Mesenchymal stem cell (in vitro differentiated cells and primary cell): ENCODE data around the gene PRSS27.
"Not testable (repeated sequence)": the region's sequence is repeated elsewhere in the genome, so short reads cannot be mapped to it uniquely, and the experiment has no call there.

Experiments used
- DNase-seq: peaks from one replicate; pipeline ENCODE4 v3.0.0-alpha.2; 2013
- H2AFZ ChIP-seq: one replicate; pipeline ENCODE4 v1.6.1; 2013; ENCODE audit warnings: low read depth, mild to moderate bottlenecking, control low read depth, inconsistent platforms, low read length, moderate library complexity
- H2AK5ac ChIP-seq: 2 replicates; pipeline ENCODE4 v1.6.1; 2013; ENCODE audit warnings: low read length, moderate library complexity, mild to moderate bottlenecking, inconsistent platforms; ENCODE audit not compliant: severe bottlenecking
- H2BK120ac ChIP-seq: one replicate; pipeline ENCODE4 v1.6.1; 2013; ENCODE audit warnings: low read depth, mild to moderate bottlenecking, inconsistent platforms, low read length, moderate library complexity
- H2BK12ac ChIP-seq, 2 experiments: one replicate each; pipeline ENCODE4 v1.6.1; 2013; ENCODE audit warnings: inconsistent platforms in 2 of 2, low read length in 2 of 2, mild to moderate bottlenecking in 2 of 2, moderate library complexity in 2 of 2, control low read depth in 1 of 2
- H2BK15ac ChIP-seq: one replicate; pipeline ENCODE4 v1.6.1; 2013; ENCODE audit warnings: mild to moderate bottlenecking, low read depth, inconsistent platforms; ENCODE audit not compliant: poor library complexity, severe bottlenecking
- H2BK5ac ChIP-seq: 2 replicates; pipeline ENCODE4 v1.6.1; 2013; ENCODE audit warnings: low read depth, mild to moderate bottlenecking, low read length, control low read depth, inconsistent platforms; ENCODE audit not compliant: poor library complexity, severe bottlenecking
- H3K14ac ChIP-seq, 2 experiments: one replicate each; pipeline ENCODE4 v1.6.1; 2013; ENCODE audit warnings: inconsistent platforms in 2 of 2, low read length in 2 of 2, control low read depth in 1 of 2, mild to moderate bottlenecking in 1 of 2, moderate library complexity in 1 of 2
- H3K18ac ChIP-seq, 2 experiments: one replicate each; pipeline ENCODE4 v1.6.1; 2013; ENCODE audit warnings: inconsistent platforms in 2 of 2, low read length in 2 of 2, control low read depth in 1 of 2, low read depth in 1 of 2, mild to moderate bottlenecking in 1 of 2
- H3K23ac ChIP-seq, 2 experiments: one replicate each; pipeline ENCODE4 v1.6.1; 2013; ENCODE audit warnings: inconsistent platforms in 2 of 2, low read length in 2 of 2, mild to moderate bottlenecking in 2 of 2, moderate library complexity in 2 of 2, control low read depth in 1 of 2
- H3K27ac ChIP-seq: 2 replicates; pipeline ENCODE4 v1.5.1; 2013; ENCODE audit warnings: mild to moderate bottlenecking, moderate library complexity, low read length, control low read depth, inconsistent platforms; ENCODE audit not compliant: poor library complexity, severe bottlenecking
- H3K27me3 ChIP-seq, 2 experiments: 2 replicates each; pipeline versions ENCODE4 v1.6.1 to v1.7.0; 2013; ENCODE audit warnings: low read length in 2 of 2, mild to moderate bottlenecking in 2 of 2, moderate library complexity in 2 of 2, control low read depth in 1 of 2, inconsistent platforms in 1 of 2; ENCODE audit not compliant: control insufficient read depth in 1 of 2, insufficient read depth in 1 of 2
- H3K36me3 ChIP-seq, 2 experiments: 2 replicates each; pipeline versions ENCODE4 v1.6.1 to v1.7.0; 2013; ENCODE audit warnings: low read length in 2 of 2, control low read depth in 1 of 2, inconsistent platforms in 1 of 2, low read depth in 1 of 2, mild to moderate bottlenecking in 1 of 2; ENCODE audit not compliant: insufficient read depth in 2 of 2, control insufficient read depth in 1 of 2
- H3K4ac ChIP-seq, 2 experiments: one replicate each; pipeline ENCODE4 v1.6.1; 2013; ENCODE audit warnings: inconsistent platforms in 2 of 2, low read length in 2 of 2, mild to moderate bottlenecking in 2 of 2, moderate library complexity in 2 of 2, control low read depth in 1 of 2, low read depth in 1 of 2
- H3K4me1 ChIP-seq: 2 replicates; pipeline ENCODE4 v1.6.1; 2013; ENCODE audit warnings: low read depth, low read length, control low read depth; ENCODE audit not compliant: control insufficient read depth, insufficient read depth
- H3K4me2 ChIP-seq: 2 replicates; pipeline ENCODE4 v1.6.1; 2013; ENCODE audit warnings: low read length, mild to moderate bottlenecking, inconsistent platforms; ENCODE audit not compliant: poor library complexity, severe bottlenecking
- H3K4me3 ChIP-seq, 2 experiments: 2 replicates each; pipeline versions ENCODE4 v1.5.1 to v1.7.0; 2013; ENCODE audit warnings: low read length in 2 of 2, mild to moderate bottlenecking in 2 of 2, control low read depth in 1 of 2, low read depth in 1 of 2; ENCODE audit not compliant: insufficient read depth in 1 of 2
- H3K79me1 ChIP-seq: replicated peaks from 2 replicates; pipeline ENCODE4 v1.6.1; 2013; ENCODE audit warnings: mild to moderate bottlenecking, control low read depth, low read length, inconsistent platforms; ENCODE audit not compliant: poor library complexity, severe bottlenecking
- H3K9ac ChIP-seq: 2 replicates; pipeline ENCODE4 v1.7.0; 2013; ENCODE audit warnings: mild to moderate bottlenecking, low read length, moderate library complexity
- H3K9me3 ChIP-seq: 2 replicates; pipeline ENCODE4 v1.7.0; 2013; ENCODE audit warnings: mild to moderate bottlenecking, low read length; ENCODE audit not compliant: control insufficient read depth
- H4K8ac ChIP-seq: one replicate; pipeline ENCODE4 v1.6.1; 2013; ENCODE audit warnings: inconsistent platforms, mild to moderate bottlenecking, low read length, moderate library complexity
- H4K91ac ChIP-seq: one replicate; pipeline ENCODE4 v1.6.1; 2013; ENCODE audit warnings: mild to moderate bottlenecking, low read length, inconsistent platforms
- WGBS: methylation state at CpG from one replicate; pipeline ENCODE4 v1.1.7; 2013; ENCODE audit warnings: mixed read lengths; 5-methylcytosine and 5-hydroxymethylcytosine counted together

Gene PRSS27

DNA sequence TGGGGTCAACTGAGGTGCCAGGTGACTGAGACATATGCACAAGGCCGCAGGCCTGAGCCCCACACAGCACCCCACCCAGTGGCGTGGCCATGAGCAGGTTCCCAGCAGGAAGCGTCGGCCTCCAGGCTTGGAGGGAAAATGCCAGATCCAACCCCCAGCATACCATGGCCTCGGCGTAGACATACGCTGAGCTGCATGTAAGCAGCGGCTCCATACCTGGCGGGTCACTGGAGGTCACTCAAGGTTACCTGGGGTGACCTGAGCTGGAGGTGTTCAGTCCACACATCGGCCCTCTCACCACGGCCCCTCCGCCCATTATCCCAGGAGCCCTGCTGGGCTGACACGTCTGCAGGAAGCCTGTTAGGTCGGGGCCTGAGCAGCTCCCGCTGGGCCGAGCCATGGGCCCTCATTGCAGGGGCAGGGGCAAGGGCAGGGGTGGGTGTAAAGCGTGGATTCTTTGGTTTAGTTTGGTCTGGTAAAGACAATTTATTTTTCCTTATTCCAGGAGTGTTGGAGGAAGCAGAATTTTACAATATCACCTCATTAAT is 22.5 kb downstream of the PRSS27 start:
- no peak overlapping the region for H2BK15ac ChIP-seq
- no peak overlapping the region for H3K4me2 ChIP-seq
- H3K27me3 ChIP-seq = no peaks in the 10 kb centered on the region
- H3K79me1 ChIP-seq = peaks cover 53% of the 10 kb centered on the region
- H2BK120ac ChIP-seq = no peak overlapping the region
- no peak overlapping the region for H2BK12ac ChIP-seq
- no peaks in the 10 kb centered on the region for H3K9me3 ChIP-seq
- no peak overlapping the region for H3K18ac ChIP-seq
- H3K14ac ChIP-seq = no peak overlapping the region
- H3K36me3 ChIP-seq = peaks cover 53 to 71% of the 10 kb centered on the region in 2 experiments
- H3K4me1 ChIP-seq = peaks cover 15% of the 10 kb centered on the region
- no peak overlapping the region for H2AFZ ChIP-seq
- DNase-seq = no peak
- no peak overlapping the region for H3K4me3 ChIP-seq
- H3K23ac ChIP-seq = no peak overlapping the region
- H4K8ac ChIP-seq = no peak overlapping the region
- WGBS = 92% methylated on average over 16 of the region's 17 CpGs
- no peak overlapping the region for H3K4ac ChIP-seq
- H4K91ac ChIP-seq = no peak overlapping the region
- no peak overlapping the region for H2BK5ac ChIP-seq
- H2AK5ac ChIP-seq = no peak overlapping the region
- H3K9ac ChIP-seq = no peak overlapping the region
- no peak overlapping the region for H3K27ac ChIP-seq

GRCh38 chr16:2696601-2697250 is 23.3 kb downstream of the PRSS27 start:
- H2BK15ac ChIP-seq, H3K9me3 ChIP-seq, H3K23ac ChIP-seq, H4K8ac ChIP-seq, H2BK5ac ChIP-seq, H3K14ac ChIP-seq, H2AFZ ChIP-seq, H4K91ac ChIP-seq, H2BK120ac ChIP-seq, H2BK12ac ChIP-seq, H3K4me3 ChIP-seq, H3K9ac ChIP-seq, H3K4ac ChIP-seq, H3K27me3 ChIP-seq, H3K18ac ChIP-seq, H3K27ac ChIP-seq, H3K4me2 ChIP-seq, DNase-seq, H2AK5ac ChIP-seq: not testable (repeated sequence)
- H3K36me3 ChIP-seq = peaks cover 51 to 71% of the 10 kb centered on the region in 2 experiments
- 95% methylated on average over 31 of the region's 37 CpGs for WGBS
- peaks cover 15% of the 10 kb centered on the region for H3K4me1 ChIP-seq
- peaks cover 53% of the 10 kb centered on the region for H3K79me1 ChIP-seq

DNA sequence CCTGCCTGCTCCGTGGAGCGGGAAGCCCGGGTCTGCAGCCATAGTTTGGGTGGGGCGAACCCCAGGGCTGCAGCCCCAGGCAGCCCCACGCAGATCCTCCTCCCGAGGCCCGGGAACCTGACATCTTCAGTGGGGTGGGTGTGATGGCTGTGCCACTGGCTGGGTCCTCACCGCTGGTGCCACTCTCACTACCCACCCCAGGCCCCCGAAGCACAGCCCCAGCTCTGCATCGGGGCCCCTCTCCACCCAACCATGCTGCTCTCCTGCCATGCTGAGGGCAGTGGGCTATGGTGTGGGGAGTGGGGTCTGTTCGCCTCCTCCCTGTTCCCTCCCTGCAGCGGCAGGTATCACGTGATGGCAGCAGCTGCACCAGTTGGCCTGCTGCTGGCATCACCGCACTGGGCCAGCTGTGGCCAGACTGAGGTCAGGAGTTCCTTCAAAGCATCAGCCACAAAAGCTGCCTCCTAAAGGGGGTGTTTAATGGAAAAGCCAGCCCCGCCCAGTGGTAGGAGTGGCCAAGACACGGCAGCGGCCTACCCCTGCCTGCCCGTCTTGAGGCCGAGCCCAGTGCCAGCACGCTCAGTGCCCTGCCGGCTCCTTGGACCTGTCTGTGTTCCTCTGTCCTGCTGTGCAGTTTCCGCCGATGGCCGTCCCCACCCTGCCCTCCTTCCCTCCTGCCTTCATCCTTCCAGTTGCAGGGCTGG is 26.9 kb downstream of the PRSS27 start:
- Histone ChIP-seq H3K79me1 (peaks cover 42% of the 10 kb centered on the region), H4K91ac (peak overlapping the region; percentile 7), H3K9ac (no peak overlapping the region), H2AK5ac (no peak overlapping the region), H2BK5ac (no peak overlapping the region), H3K4me3 (no peak overlapping the region), H3K4me1 (peaks cover 16% of the 10 kb centered on the region), H3K23ac (no peak overlapping the region), H4K8ac (no peak overlapping the region), H3K14ac (no peak overlapping the region), H3K4me2 (no peak overlapping the region), H2AFZ (no peak overlapping the region), H3K36me3 (peaks cover 19 to 54% of the 10 kb centered on the region in 2 experiments), H2BK15ac (no peak overlapping the region), H2BK12ac (no peak overlapping the region), H2BK120ac (no peak overlapping the region), H3K27ac (no peak overlapping the region), H3K9me3 (no peaks in the 10 kb centered on the region), H3K27me3 (no peaks in the 10 kb centered on the region), H3K4ac (no peak overlapping the region), H3K18ac (no peak overlapping the region)
- DNase-seq = peak; percentile 14
- WGBS = 90% methylated on average over 16 of the region's 24 CpGs

DNA sequence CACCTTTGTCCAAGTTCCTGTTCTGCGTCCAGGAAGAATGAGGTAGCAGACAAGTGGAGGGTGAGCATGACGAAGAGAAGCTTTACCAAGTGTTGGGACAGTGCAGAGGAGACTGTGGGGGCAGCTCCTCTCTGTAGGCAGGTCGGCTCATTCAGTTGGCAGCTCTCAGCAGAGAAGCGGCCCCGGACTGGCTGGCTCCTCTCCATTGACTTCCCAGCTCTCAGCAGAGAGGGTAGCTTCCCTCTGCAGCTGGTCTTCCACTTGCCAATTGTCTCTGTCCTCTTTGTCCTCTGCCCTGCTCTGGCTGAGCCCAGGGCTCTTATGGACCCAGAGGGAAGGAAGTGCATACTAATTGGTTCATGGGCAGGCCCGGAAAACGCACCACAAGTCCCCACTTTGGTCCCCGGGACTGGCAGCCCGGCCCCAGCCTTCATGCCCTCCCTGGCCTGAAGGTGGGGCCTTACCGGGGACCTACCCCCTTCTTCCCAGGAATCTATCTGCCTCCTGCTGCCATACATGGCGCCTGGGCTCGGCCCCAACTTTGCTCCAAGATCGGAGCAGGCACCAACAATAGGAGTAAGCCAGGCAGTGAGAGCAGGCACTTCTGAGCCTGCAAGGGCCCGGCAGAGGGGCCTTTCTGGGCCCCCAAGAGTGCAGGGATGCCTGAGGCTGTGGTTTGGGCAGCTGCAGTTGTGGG is 27.6 kb downstream of the PRSS27 start:
- no peak overlapping the region for H2AK5ac ChIP-seq
- peaks cover 40% of the 10 kb centered on the region for H3K79me1 ChIP-seq
- H3K27me3 ChIP-seq = no peaks in the 10 kb centered on the region
- no peak overlapping the region for H4K91ac ChIP-seq
- no peak for DNase-seq
- no peak overlapping the region for H3K23ac ChIP-seq
- no peak overlapping the region for H2BK5ac ChIP-seq
- H3K4me3 ChIP-seq = no peak overlapping the region
- H2BK120ac ChIP-seq = no peak overlapping the region
- H3K4ac ChIP-seq = no peak overlapping the region
- no peak overlapping the region for H3K18ac ChIP-seq
- H3K27ac ChIP-seq = no peak overlapping the region
- no peak overlapping the region for H2AFZ ChIP-seq
- peaks cover 12 to 48% of the 10 kb centered on the region in 2 experiments for H3K36me3 ChIP-seq
- H3K4me1 ChIP-seq = peaks cover 16% of the 10 kb centered on the region
- no peak overlapping the region for H3K14ac ChIP-seq
- H3K9me3 ChIP-seq = no peaks in the 10 kb centered on the region
- H3K4me2 ChIP-seq = no peak overlapping the region
- H4K8ac ChIP-seq = no peak overlapping the region
- no peak overlapping the region for H2BK12ac ChIP-seq
- WGBS = 88% methylated on average over 14 of the region's 14 CpGs
- H3K9ac ChIP-seq = no peak overlapping the region
- no peak overlapping the region for H2BK15ac ChIP-seq
